Caco-2 (cell line): Measurements from ENCODE around the gene MED4. TPM values are rescaled to one million over a fixed set of nuclear protein-coding genes. Genes with fewer than 3 reads are reported as not detected.

ENCODE experiments used
- BruUV-seq: library from RNA; stranded (reverse); fragments of 400-500 nt; replicated peaks from 2 replicates; lab custom pipeline; 2021; lab: Mats Ljungman, UMichigan
- CTCF ChIA-PET: fragments of 300-600 bp; sonication (Branson Sonifier 250); formaldehyde crosslinking; loops from one replicate; lab custom pipeline; 2022; ENCODE audit warnings: antibody characterized with exemption; lab: Charles Lee
- POLR2A ChIA-PET: fragments of 300-600 bp; sonication (Branson Sonifier 250); formaldehyde crosslinking; loops from one replicate; lab custom pipeline; 2022; ENCODE audit warnings: antibody characterized with exemption; lab: Charles Lee
- DNase-seq, 2 experiments: peaks; one replicate each; pipeline versions ENCODE4 v3.0.0 to v3.0.0-alpha.2; 2020 to 2022
- H3K27me3 ChIP-seq: replicated peaks from 2 replicates; pipeline ENCODE4 v1.6.0; 2011; ENCODE audit warnings: low read length; ENCODE audit not compliant: control insufficient read depth, insufficient read depth
- H3K36me3 ChIP-seq: 2 replicates; pipeline ENCODE4 v1.5.1; 2011; ENCODE audit warnings: low read length; ENCODE audit not compliant: control insufficient read depth, insufficient read depth
- H3K4me1 ChIP-seq: fragments of 250-450 bp; sonication (Bioruptor Pico); 2 replicates; pipeline ENCODE4 v1.5.1; 2020; ENCODE audit warnings: mild to moderate bottlenecking
- H3K4me3 ChIP-seq: 2 replicates; pipeline ENCODE4 v1.5.1; 2011; ENCODE audit warnings: low read depth, mild to moderate bottlenecking, control low read depth, low read length
- H3K9me3 ChIP-seq: fragments of 250-450 bp; sonication (Bioruptor Pico); 2 replicates; pipeline ENCODE4 v1.5.1; 2020; ENCODE audit warnings: mild to moderate bottlenecking, moderate library complexity
- H3K27ac Mint-ChIP-seq: one replicate; pipeline ENCODE4 v1.8.0; 2022; ENCODE audit warnings: mixed read lengths; ENCODE audit not compliant: unreplicated experiment
- H3K27me3 Mint-ChIP-seq: one replicate; pipeline ENCODE4 v1.8.0; 2022; ENCODE audit warnings: mixed read lengths; ENCODE audit not compliant: insufficient read depth, unreplicated experiment
- H3K36me3 Mint-ChIP-seq: one replicate; pipeline ENCODE4 v1.8.0; 2022; ENCODE audit warnings: mild to moderate bottlenecking, mixed read lengths; ENCODE audit not compliant: insufficient read depth, unreplicated experiment
- H3K4me1 Mint-ChIP-seq: one replicate; pipeline ENCODE4 v1.8.0; 2022; ENCODE audit warnings: low read depth, mixed read lengths; ENCODE audit not compliant: unreplicated experiment
- H3K4me3 Mint-ChIP-seq: one replicate; pipeline ENCODE4 v1.8.0; 2022; ENCODE audit warnings: mild to moderate bottlenecking, moderate library complexity, mixed read lengths; ENCODE audit not compliant: unreplicated experiment
- H3K9me3 Mint-ChIP-seq: one replicate; pipeline ENCODE4 v1.8.0; 2022; ENCODE audit warnings: mixed read lengths; ENCODE audit not compliant: unreplicated experiment
- CTCF ChIP-seq, 2 experiments: fragments of 200-600 bp in 1 of 2; IDR thresholded peaks; 1 replicate in 1 of 2; 2 replicates in 1 of 2; pipeline versions ENCODE4 v1.5.1 to v1.8.0; 2011 to 2022; ENCODE audit warnings: antibody characterized with exemption in 1 of 2, control low read depth in 1 of 2, inconsistent platforms in 1 of 2, low read depth in 1 of 2, low read length in 1 of 2, mild to moderate bottlenecking in 1 of 2, moderate library complexity in 1 of 2; ENCODE audit not compliant: insufficient read depth in 1 of 2, severe bottlenecking in 1 of 2, unreplicated experiment in 1 of 2
- intact Hi-C: fragments of 100-400 bp; cut with micrococcal nuclease; formaldehyde crosslinking; loops from one replicate; pipeline ENCODE4 v1.10.0; 2022; ENCODE audit not compliant: unreplicated experiment
- total RNA-seq: library from RNA; stranded (reverse); gene quantifications from 2 replicates; pipeline ENCODE4 v1.2.3, GENCODE V29; 2022

Gene MED4
- total RNA-seq, 1 experiment from 2014 or later: 56.8 TPM

- peaks cover 9% of the 10 kb centered on the region for H3K9me3 Mint-ChIP-seq
- H3K36me3 Mint-ChIP-seq: peaks cover 35% of the 10 kb centered on the region
- POLR2A ChIA-PET: no interaction called here
- Histone ChIP-seq H3K9me3 (no peaks in the 10 kb centered on the region), H3K36me3 (no peaks in the 10 kb centered on the region; the same call in none of the 2 replicates), H3K27me3 (no peaks in the 10 kb centered on the region), H3K4me1 (no peaks in the 10 kb centered on the region), H3K4me3 (no peak overlapping the region)
- peaks cover 7% of the 10 kb centered on the region for H3K4me1 Mint-ChIP-seq
- no peak for TF ChIP-seq CTCF (IDR thresholded peaks at IDR 0.05; ENCODE audit: insufficient read depth in 1 of 2, low read depth in 1 of 2, low read length in 1 of 2, severe bottlenecking in 1 of 2, unreplicated experiment in 1 of 2)
- CTCF ChIA-PET: no interaction called here
- DNase-seq: no peak
- intact Hi-C loops: no loop called here
- no peaks in the 10 kb centered on the region for H3K27me3 Mint-ChIP-seq
- no peak overlapping the region for H3K4me3 Mint-ChIP-seq
- no peak overlapping the region for H3K27ac Mint-ChIP-seq
- BruUV-seq: no TSS peak
These were observed 39.2 kb downstream of the MED4 start for GRCh38 chr13:48055712-48056111.

- POLR2A ChIA-PET: no interaction called here
- Mint-ChIP-seq H3K36me3 (peaks cover 37% of the 10 kb centered on the region), H3K4me1 (peaks cover 7% of the 10 kb centered on the region), H3K9me3 (peaks cover 4% of the 10 kb centered on the region), H3K4me3 (no peak overlapping the region), H3K27me3 (no peaks in the 10 kb centered on the region), H3K27ac (no peak overlapping the region)
- TF ChIP-seq CTCF (IDR thresholded peaks at IDR 0.05; ENCODE audit: insufficient read depth in 1 of 2, low read depth in 1 of 2, low read length in 1 of 2, severe bottlenecking in 1 of 2, unreplicated experiment in 1 of 2): no peak
- Histone ChIP-seq H3K27me3 (no peaks in the 10 kb centered on the region), H3K36me3 (no peaks in the 10 kb centered on the region; the same call in none of the 2 replicates), H3K9me3 (no peaks in the 10 kb centered on the region), H3K4me3 (no peak overlapping the region), H3K4me1 (no peaks in the 10 kb centered on the region)
- intact Hi-C loops: no loop called here
- DNase-seq: no peak
- BruUV-seq: no TSS peak
- CTCF ChIA-PET: no interaction called here
These were observed 40.3 kb downstream of the MED4 start for GRCh38 chr13:48054601-48055000.

- H3K27me3 ChIP-seq: no peaks in the 10 kb centered on the region
- BruUV-seq: TSS peak; percentile 14
- intact Hi-C loops: no loop called here
- no peaks in the 10 kb centered on the region; the same call in none of the 2 replicates for H3K36me3 ChIP-seq
- Mint-ChIP-seq H3K4me3 (no peak overlapping the region), H3K27ac (no peak overlapping the region), H3K9me3 (no peaks in the 10 kb centered on the region), H3K4me1 (no peaks in the 10 kb centered on the region), H3K27me3 (no peaks in the 10 kb centered on the region), H3K36me3 (peaks cover 35% of the 10 kb centered on the region)
- ChIA-PET CTCF (no interaction called here), POLR2A (no interaction called here)
- no peak for TF ChIP-seq CTCF (IDR thresholded peaks at IDR 0.05; ENCODE audit: insufficient read depth in 1 of 2, low read depth in 1 of 2, low read length in 1 of 2, severe bottlenecking in 1 of 2, unreplicated experiment in 1 of 2)
- DNase-seq: no peak
- no peaks in the 10 kb centered on the region for H3K4me1 ChIP-seq
- H3K9me3 ChIP-seq: no peaks in the 10 kb centered on the region
- no peak overlapping the region for H3K4me3 ChIP-seq
These were observed 44.4 kb downstream of the MED4 start for GRCh38 chr13:48050550-48050949.
